NCI-H2227 treated with DMSO at 0.1 percent for 48 hours (cell line): ENCODE measurements around the gene CT47B1.
"Not testable (repeated sequence)": the region's sequence is repeated elsewhere in the genome, so short reads cannot be mapped to it uniquely, and the experiment has no call there.

ENCODE experiments used
- DNase-seq: peaks from one replicate; lab custom pipeline; 2025; lab: John Stamatoyannopoulos, UW

CT47B1 gene

GRCh38 chrX:120875766-120876165 lies at the start of gene CT47B1:
Gene CT47B1, minus strand, starts transcription at chrX:120875866. Its CDS starts 196 bp downstream, at chrX:120875670.
- not testable (repeated sequence) for DNase-seq

DNA sequence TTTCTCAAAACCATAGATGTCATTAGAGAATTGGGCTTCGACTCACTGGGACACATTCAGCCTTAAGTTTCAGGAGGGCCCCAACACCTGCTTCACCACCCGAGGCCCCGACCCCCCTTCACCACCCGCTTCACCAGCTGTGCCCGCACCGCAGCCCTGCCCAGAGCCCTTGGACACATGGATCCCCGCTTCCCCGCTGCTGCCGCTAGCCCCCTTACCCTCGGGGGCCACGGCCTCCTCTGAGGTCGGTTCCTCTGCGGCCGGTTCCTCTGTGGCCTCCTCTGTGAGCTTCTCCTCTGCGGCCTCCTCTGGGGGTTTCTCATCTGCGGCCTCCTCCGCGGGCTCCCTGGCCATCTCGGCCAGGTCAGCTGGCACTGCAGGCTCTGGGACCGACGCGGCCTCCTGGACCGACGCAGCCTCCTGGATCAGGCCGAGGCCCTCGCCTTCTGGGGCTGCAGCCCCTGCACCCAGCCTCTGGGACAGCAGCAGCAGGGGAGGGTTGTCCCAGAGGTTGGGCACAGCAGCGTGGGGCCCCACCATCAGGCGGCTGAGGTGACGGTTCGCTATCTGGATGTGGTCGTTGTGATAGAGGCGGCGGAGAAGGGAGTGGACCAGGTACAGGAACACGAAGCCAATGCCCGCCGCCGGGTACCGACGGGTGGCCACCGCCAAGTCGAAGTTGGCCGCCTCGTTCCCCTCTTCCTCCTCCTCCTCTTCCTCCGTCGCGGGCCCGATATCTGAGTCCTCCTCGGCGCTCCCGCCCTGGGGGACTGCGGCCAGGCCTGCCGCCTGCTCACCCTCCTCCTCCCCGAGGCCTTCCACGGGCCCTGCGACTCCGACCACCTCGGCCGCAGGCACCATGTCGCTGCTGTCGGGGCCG lies 748 bp downstream of the CT47B1 start:
- no peak for DNase-seq

GRCh38 chrX:120857240-120857639 lies 18.4 kb downstream of the CT47B1 start:
- no peak for DNase-seq

DNA sequence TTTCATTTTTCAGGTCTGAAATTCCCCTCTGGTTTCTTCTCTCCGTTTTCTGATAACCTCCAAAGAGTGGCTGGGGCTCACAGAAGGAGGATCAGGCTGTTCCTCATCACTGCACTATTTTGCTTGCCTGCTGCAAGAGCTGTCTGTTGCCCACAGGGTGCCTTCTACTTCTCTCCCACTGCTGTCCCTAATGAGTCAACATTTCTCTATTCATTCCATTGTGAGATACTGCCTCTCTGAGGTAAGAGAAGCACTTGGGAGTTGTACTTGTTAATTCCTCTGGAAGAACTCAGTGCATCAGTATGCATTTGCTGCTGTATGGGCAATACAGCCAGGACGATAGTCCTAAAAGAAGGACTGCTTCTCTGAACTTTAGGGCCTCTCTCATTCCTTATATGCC lies 34.8 kb downstream of the CT47B1 start:
- no peak for DNase-seq

GRCh38 chrX:120839491-120839890 lies 36.2 kb downstream of the CT47B1 start:
- no peak for DNase-seq

DNA sequence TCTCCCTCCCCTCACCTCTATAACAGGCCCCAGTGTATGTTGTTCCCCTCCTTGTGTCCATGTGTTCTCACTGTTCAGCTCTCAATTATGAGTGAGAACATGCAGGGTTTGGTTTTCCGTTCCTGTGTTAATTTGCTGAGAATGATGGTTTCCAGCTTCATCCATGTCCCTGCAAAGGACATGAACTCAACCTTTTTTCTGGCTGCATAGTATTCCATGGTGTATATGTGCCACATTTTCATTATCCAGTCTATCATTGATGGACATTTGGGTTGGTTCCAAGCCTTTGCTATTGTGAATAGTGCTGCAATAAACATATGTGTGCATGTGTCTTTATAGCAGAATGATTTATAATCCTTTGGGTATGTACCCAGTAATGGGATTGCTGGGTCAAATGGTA lies 48.5 kb downstream of the CT47B1 start:
- DNase-seq: not testable (repeated sequence)

DNA sequence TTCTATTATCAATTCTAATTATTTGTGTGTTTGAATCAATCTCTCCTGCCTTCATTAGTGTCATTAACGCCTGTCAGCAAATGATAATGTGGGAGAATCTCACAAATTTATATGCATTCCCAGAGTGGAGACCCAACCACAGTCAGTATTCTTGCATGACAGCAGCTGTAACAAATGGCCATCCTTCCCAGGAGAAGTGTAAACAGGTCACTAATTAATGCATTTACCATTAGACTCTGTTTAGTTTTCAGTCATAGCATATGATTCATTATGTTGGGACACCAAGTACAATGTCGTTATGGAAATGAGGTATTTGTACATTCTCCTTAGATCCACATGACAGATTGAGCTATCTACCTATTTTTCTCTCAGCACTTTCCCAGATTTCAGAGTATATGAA lies 50.5 kb downstream of the CT47B1 start:
- DNase-seq: no peak

GRCh38 chrX:120824021-120824420 lies 51.6 kb downstream of the CT47B1 start:
- DNase-seq: no peak

- DNase-seq: no peak
These were observed 52.1 kb downstream of the CT47B1 start for GRCh38 chrX:120823556-120823955.
